B cell (primary cell): ENCODE data around the gene SUGCT. TPM values are rescaled to one million over a fixed set of nuclear protein-coding genes. Genes with fewer than 3 reads are reported as not detected.

ENCODE experiments used
- ATAC-seq: fragments of 200-7000 bp; cut with Tn5 transposase; one replicate; pipeline ENCODE4 v1.10.0; 2021; ENCODE audit warnings: low read depth, mild to moderate bottlenecking, moderate number of reproducible peaks, moderate library complexity
- CTCF ChIA-PET: fragments of 350-600 bp; sonication (Branson Sonifier 250); formaldehyde crosslinking; loops from one replicate; lab custom pipeline; 2021; ENCODE audit warnings: antibody characterized with exemption, inconsistent platforms; lab: Charles Lee
- POLR2A ChIA-PET: fragments of 350-600 bp; sonication (Branson Sonifier 250); formaldehyde crosslinking; loops from one replicate; lab custom pipeline; 2021; ENCODE audit warnings: antibody characterized with exemption; lab: Charles Lee
- DNase-seq: peaks from one replicate; pipeline ENCODE4 v3.0.0; 2013
- H2AFZ ChIP-seq: 2 replicates; pipeline ENCODE4 v1.6.1; 2012; ENCODE audit warnings: mild to moderate bottlenecking, low read depth, low read length; ENCODE audit not compliant: insufficient read depth, poor library complexity, severe bottlenecking
- H3K27ac ChIP-seq, 2 donors: 1 replicate in 1 of 2; 2 replicates in 1 of 2; pipeline ENCODE4 v1.5.1; 2012 to 2013; ENCODE audit warnings: low read length in 2 of 2, mild to moderate bottlenecking in 2 of 2, moderate library complexity in 1 of 2
- H3K27me3 ChIP-seq, 4 experiments: fragments of 200-600 bp in 1 of 4; sonication (generic) in 1 of 4; replicated peaks in 1 of 4; 1 replicate in 2 of 4; 2 replicates in 2 of 4; pipeline versions ENCODE4 v1.6.1 to v1.7.0; 2013 to 2016; ENCODE audit warnings: low read length in 3 of 4, mild to moderate bottlenecking in 2 of 4, mixed read lengths in 1 of 4, moderate library complexity in 1 of 4; ENCODE audit not compliant: insufficient read depth in 4 of 4, control insufficient read depth in 3 of 4; ENCODE audit errors: control extremely low read depth in 1 of 4
- H3K36me3 ChIP-seq, 2 experiments: replicated peaks in 1 of 2; 1 replicate in 1 of 2; 2 replicates in 1 of 2; pipeline versions ENCODE4 v1.6.1 to v1.7.1; 2013; ENCODE audit warnings: low read length in 1 of 2; ENCODE audit not compliant: insufficient read depth in 2 of 2, control insufficient read depth in 1 of 2; ENCODE audit errors: control extremely low read depth in 1 of 2, extremely low read depth in 1 of 2
- H3K4me1 ChIP-seq, 2 donors: fragments of 200-600 bp in 1 of 2; sonication (generic) in 1 of 2; 1 replicate in 1 of 2; 2 replicates in 1 of 2; pipeline versions ENCODE4 v1.5.1 to v1.6.1; 2013 to 2017; ENCODE audit warnings: low read length in 2 of 2; ENCODE audit not compliant: control insufficient read depth in 2 of 2, insufficient read depth in 2 of 2
- H3K4me2 ChIP-seq: replicated peaks from 2 replicates; pipeline ENCODE3; 2012; ENCODE audit warnings: mild to moderate bottlenecking, low read depth, low read length; ENCODE audit not compliant: poor library complexity, severe bottlenecking
- H3K4me3 ChIP-seq, 5 experiments: fragments of 200-600 bp in 1 of 5; sonication (generic) in 1 of 5; 1 replicate in 3 of 5; 2 replicates in 2 of 5; pipeline versions ENCODE4 v1.5.1 to v1.7.0; 2011 to 2016; ENCODE audit warnings: low read length in 4 of 5, mild to moderate bottlenecking in 4 of 5, low read depth in 2 of 5, control low read depth in 1 of 5, moderate library complexity in 1 of 5; ENCODE audit not compliant: insufficient read depth in 1 of 5; ENCODE audit errors: control extremely low read depth in 1 of 5, extremely low read depth in 1 of 5
- H3K79me2 ChIP-seq: fragments of 200-600 bp; sonication (generic); one replicate; pipeline ENCODE4 v1.6.0; 2016; ENCODE audit warnings: low read length; ENCODE audit not compliant: control insufficient read depth, insufficient read depth
- H3K9ac ChIP-seq: fragments of 200-600 bp; sonication (generic); 2 replicates; pipeline ENCODE4 v1.6.1; 2017; ENCODE audit warnings: mild to moderate bottlenecking, low read length, moderate library complexity
- H3K9me3 ChIP-seq, 3 donors: one replicate each; pipeline versions ENCODE4 v1.6.1 to v1.7.1; 2013; ENCODE audit warnings: low read length in 2 of 3; ENCODE audit not compliant: control insufficient read depth in 2 of 3, insufficient read depth in 1 of 3; ENCODE audit errors: control extremely low read depth in 1 of 3
- H4K20me1 ChIP-seq: 2 replicates; pipeline ENCODE4 v1.6.0; 2012; ENCODE audit warnings: mild to moderate bottlenecking, low read length; ENCODE audit not compliant: insufficient read depth, control insufficient read depth, poor library complexity, severe bottlenecking
- H3K27ac Mint-ChIP-seq: one replicate; pipeline ENCODE4 v1.8.0; 2021; ENCODE audit warnings: mixed read lengths
- H3K27me3 Mint-ChIP-seq: one replicate; pipeline ENCODE4 v1.8.0; 2021; ENCODE audit warnings: mixed read lengths
- H3K4me1 Mint-ChIP-seq: one replicate; pipeline ENCODE4 v1.8.0; 2021; ENCODE audit warnings: mixed read lengths
- H3K4me3 Mint-ChIP-seq: one replicate; pipeline ENCODE4 v1.8.0; 2021; ENCODE audit warnings: mixed read lengths
- H3K9me3 Mint-ChIP-seq: one replicate; pipeline ENCODE4 v1.8.0; 2022; ENCODE audit warnings: mixed read lengths; ENCODE audit not compliant: insufficient read depth
- CTCF ChIP-seq: fragments of 200-600 bp; IDR thresholded peaks from one replicate; pipeline ENCODE4 v1.8.0; 2022; ENCODE audit warnings: antibody characterized with exemption, mild to moderate bottlenecking
- EZH2 ChIP-seq: IDR thresholded peaks from 2 replicates; pipeline ENCODE4 v1.6.1; 2012; ENCODE audit warnings: borderline replicate concordance, low read depth, mild to moderate bottlenecking, moderate library complexity, low read length; ENCODE audit not compliant: insufficient read depth, poor library complexity, severe bottlenecking
- WGBS: methylation state at CpG from one replicate; pipeline ENCODE4 v1.1.5; 2013; ENCODE audit warnings: missing lambda C conversion rate; ENCODE audit not compliant: insufficient coverage; 5-methylcytosine and 5-hydroxymethylcytosine counted together
- intact Hi-C: fragments of 100-400 bp; cut with micrococcal nuclease; formaldehyde crosslinking; loops from one replicate; pipeline ENCODE4 v1.10.0; 2022
- polyA plus RNA-seq: library from polyadenylated mRNA; depleted of rRNA; stranded (reverse); fragments of >200 nt; gene quantifications from 2 replicates; pipeline ENCODE4 v1.2.3, GENCODE V29; 2012
- total RNA-seq, 2 donors: library from RNA; stranded (reverse); fragments of 120-200 nt in 1 of 2; gene quantifications; 1 replicate in 1 of 2; 2 replicates in 1 of 2; pipeline versions ENCODE4 v1.2.3 to v1.2.4, GENCODE V29; 2013 to 2022

Gene SUGCT
- total and polyA plus RNA-seq, 2 donors (not counting 1 experiment from before 2014, with no cell fraction given) = 0.19 to 0.86 TPM

GRCh38 chr7:40468891-40469864 lies 334.4 kb downstream of the SUGCT start:
- ChIA-PET CTCF (no interaction called here), POLR2A (no interaction called here)
- ATAC-seq (no peak), DNase-seq (no peak)
- no peaks in the 10 kb centered on the region for H3K9me3 ChIP-seq
- peaks cover 6% of the 10 kb centered on the region for H3K27me3 Mint-ChIP-seq
- H2AFZ ChIP-seq = no peak overlapping the region
- no peak overlapping the region for H3K4me3 ChIP-seq
- no peak overlapping the region for H3K27ac ChIP-seq
- no peaks in the 10 kb centered on the region for H3K4me1 Mint-ChIP-seq
- H3K4me1 ChIP-seq = no peaks in the 10 kb centered on the region
- WGBS = 86% methylated on average over 1 of the region's 4 CpGs
- TF ChIP-seq CTCF (no peak), EZH2 (no peak)
- H3K36me3 ChIP-seq = no peaks in the 10 kb centered on the region
- H3K4me3 Mint-ChIP-seq = no peak overlapping the region
- H3K27me3 ChIP-seq = no peaks in the 10 kb centered on the region
- H3K9me3 Mint-ChIP-seq = no peaks in the 10 kb centered on the region
- intact Hi-C loops = no loop called here
- no peak overlapping the region for H3K27ac Mint-ChIP-seq
- H3K79me2 ChIP-seq = no peaks in the 10 kb centered on the region
- no peak overlapping the region for H3K9ac ChIP-seq
- no peaks in the 10 kb centered on the region for H4K20me1 ChIP-seq
- H3K4me2 ChIP-seq = no peak overlapping the region

GRCh38 chr7:40470091-40470592 lies 335.3 kb downstream of the SUGCT start:
- intact Hi-C loops = no loop called here
- Histone ChIP-seq H3K36me3 (no peaks in the 10 kb centered on the region), H3K4me2 (no peak overlapping the region), H3K4me3 (no peak overlapping the region), H2AFZ (no peak overlapping the region), H3K9me3 (no peaks in the 10 kb centered on the region), H3K9ac (no peak overlapping the region), H3K27ac (no peak overlapping the region), H3K79me2 (no peaks in the 10 kb centered on the region), H4K20me1 (no peaks in the 10 kb centered on the region), H3K27me3 (no peaks in the 10 kb centered on the region), H3K4me1 (no peaks in the 10 kb centered on the region)
- Mint-ChIP-seq H3K4me1 (no peaks in the 10 kb centered on the region), H3K4me3 (no peak overlapping the region), H3K9me3 (no peaks in the 10 kb centered on the region), H3K27me3 (peaks cover 6% of the 10 kb centered on the region), H3K27ac (no peak overlapping the region)
- TF ChIP-seq EZH2 (no peak), CTCF (no peak)
- ChIA-PET CTCF (no interaction called here), POLR2A (no interaction called here)
- DNase-seq (no peak), ATAC-seq (no peak)
- 91% methylated on average over 6 of the region's 6 CpGs for WGBS
